ENCODE results near the gene GRAP2.

DNA sequence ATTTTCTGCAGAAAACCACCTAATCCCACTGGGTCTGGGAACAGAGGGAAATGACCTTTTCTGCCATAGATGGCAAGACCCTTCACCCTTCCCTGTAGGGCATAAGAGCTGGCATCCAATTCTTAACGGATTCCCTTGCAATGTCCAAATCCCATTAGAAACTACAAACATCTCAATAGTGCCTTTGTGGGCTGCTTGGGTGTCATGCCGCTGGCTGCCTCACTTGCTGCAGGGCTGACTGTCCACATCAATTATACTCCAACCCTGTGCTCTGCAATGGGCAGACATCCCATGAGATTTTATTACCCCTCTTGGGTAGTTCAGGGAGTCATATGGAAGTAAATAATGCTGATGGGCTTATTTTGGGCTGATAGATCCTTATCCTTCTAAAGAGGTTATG lies 7.3 kb downstream of the GRAP2 start:
- TF ChIP-seq, protein P1, sequence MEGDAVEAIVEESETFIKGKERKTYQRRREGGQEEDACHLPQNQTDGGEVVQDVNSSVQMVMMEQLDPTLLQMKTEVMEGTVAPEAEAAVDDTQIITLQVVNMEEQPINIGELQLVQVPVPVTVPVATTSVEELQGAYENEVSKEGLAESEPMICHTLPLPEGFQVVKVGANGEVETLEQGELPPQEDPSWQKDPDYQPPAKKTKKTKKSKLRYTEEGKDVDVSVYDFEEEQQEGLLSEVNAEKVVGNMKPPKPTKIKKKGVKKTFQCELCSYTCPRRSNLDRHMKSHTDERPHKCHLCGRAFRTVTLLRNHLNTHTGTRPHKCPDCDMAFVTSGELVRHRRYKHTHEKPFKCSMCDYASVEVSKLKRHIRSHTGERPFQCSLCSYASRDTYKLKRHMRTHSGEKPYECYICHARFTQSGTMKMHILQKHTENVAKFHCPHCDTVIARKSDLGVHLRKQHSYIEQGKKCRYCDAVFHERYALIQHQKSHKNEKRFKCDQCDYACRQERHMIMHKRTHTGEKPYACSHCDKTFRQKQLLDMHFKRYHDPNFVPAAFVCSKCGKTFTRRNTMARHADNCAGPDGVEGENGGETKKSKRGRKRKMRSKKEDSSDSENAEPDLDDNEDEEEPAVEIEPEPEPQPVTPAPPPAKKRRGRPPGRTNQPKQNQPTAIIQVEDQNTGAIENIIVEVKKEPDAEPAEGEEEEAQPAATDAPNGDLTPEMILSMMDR (IDR thresholded peaks at IDR 0.05 in 2 of 3, conservative IDR thresholded peaks at IDR 0.05 in 1 of 3; ENCODE audit: control insufficient read depth in 2 of 3, extremely low read depth in 1 of 3, insufficient read depth in 1 of 3, low read depth in 3 of 3, low read length in 3 of 3) = no peak
- no peak for TF ChIP-seq EP300 (IDR thresholded peaks at IDR 0.05; ENCODE audit: borderline replicate concordance in 1 of 2, control insufficient read depth in 1 of 2, low read depth in 2 of 2, low read length in 2 of 2)
- TF ChIP-seq POLR2A (IDR thresholded peaks at IDR 0.05; ENCODE audit: low read depth, low read length) = no peak
- TF ChIP-seq RFX5 (IDR thresholded peaks at IDR 0.05; ENCODE audit: low read depth, low read length) = no peak
- TF ChIP-seq, protein P2, sequence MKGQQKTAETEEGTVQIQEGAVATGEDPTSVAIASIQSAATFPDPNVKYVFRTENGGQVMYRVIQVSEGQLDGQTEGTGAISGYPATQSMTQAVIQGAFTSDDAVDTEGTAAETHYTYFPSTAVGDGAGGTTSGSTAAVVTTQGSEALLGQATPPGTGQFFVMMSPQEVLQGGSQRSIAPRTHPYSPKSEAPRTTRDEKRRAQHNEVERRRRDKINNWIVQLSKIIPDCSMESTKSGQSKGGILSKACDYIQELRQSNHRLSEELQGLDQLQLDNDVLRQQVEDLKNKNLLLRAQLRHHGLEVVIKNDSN (IDR thresholded peaks at IDR 0.05; ENCODE audit: borderline replicate concordance, extremely low read length, insufficient read depth, low read depth, low read length) = no peak
- TF ChIP-seq, protein P3, sequence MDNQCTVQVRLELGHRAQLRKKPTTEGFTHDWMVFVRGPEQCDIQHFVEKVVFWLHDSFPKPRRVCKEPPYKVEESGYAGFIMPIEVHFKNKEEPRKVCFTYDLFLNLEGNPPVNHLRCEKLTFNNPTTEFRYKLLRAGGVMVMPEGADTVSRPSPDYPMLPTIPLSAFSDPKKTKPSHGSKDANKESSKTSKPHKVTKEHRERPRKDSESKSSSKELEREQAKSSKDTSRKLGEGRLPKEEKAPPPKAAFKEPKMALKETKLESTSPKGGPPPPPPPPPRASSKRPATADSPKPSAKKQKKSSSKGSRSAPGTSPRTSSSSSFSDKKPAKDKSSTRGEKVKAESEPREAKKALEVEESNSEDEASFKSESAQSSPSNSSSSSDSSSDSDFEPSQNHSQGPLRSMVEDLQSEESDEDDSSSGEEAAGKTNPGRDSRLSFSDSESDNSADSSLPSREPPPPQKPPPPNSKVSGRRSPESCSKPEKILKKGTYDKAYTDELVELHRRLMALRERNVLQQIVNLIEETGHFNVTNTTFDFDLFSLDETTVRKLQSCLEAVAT (IDR thresholded peaks at IDR 0.05) = no peak
- TF ChIP-seq ETV6 (conservative IDR thresholded peaks at IDR 0.05 in 1 of 2, IDR thresholded peaks at IDR 0.05 in 1 of 2; ENCODE audit: borderline replicate concordance in 1 of 2, low read depth in 1 of 2) = no peak
- TF ChIP-seq CBX3 (IDR thresholded peaks at IDR 0.05; ENCODE audit: borderline replicate concordance, low read depth) = no peak
- no peak for TF ChIP-seq CREB1 (IDR thresholded peaks at IDR 0.05; ENCODE audit: low read depth)
- no peak for TF ChIP-seq CEBPB (IDR thresholded peaks at IDR 0.05; ENCODE audit: borderline replicate concordance in 1 of 2, low read depth in 2 of 2, low read length in 2 of 2)
- TF ChIP-seq SPI1 (IDR thresholded peaks at IDR 0.05; ENCODE audit: borderline replicate concordance, insufficient read depth, low read depth, low read length) = no peak
- no peak for TF ChIP-seq STAT1 (conservative IDR thresholded peaks at IDR 0.05)
- TF ChIP-seq GABPA (IDR thresholded peaks at IDR 0.05; ENCODE audit: low read depth) = no peak
